Activated CD4-positive, alpha-beta T cell treated with anti-CD3 and anti-CD28 coated beads, Interleukin-2, amount 50 U/mL, for 16 hours (primary cell): ENCODE measurements around the gene CCDC34.
A peak's percentile ranks its signal among the peaks of the same experiment; 100 is the strongest.

Experiments used
- DNase-seq: peaks from one replicate; pipeline ENCODE4 v3.0.0-alpha.2; 2020

The CCDC34 gene

GRCh38 chr11:27319072-27319471 lies 43.9 kb downstream of the CCDC34 start:
- peak; percentile 80 for DNase-seq

DNA sequence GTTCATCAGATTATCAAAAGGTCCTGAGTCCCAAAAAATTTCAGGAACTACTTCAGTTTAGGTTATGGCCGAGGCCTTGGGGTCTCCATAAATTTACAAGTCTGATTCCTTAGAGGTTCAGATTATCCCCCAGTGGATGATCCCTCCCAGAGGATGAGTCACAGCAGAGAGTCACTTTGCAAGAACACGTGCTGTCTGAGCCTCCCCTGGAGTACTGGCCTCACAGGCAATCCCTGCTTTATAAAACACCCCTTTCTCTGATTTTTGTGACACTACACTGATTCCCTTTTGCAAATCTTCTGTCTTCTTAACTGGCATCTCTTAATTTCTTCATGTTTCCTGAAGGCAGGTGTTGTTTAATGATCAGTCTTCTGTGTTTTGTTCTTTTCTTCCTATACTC lies 45.3 kb downstream of the CCDC34 start:
- no peak for DNase-seq

DNA sequence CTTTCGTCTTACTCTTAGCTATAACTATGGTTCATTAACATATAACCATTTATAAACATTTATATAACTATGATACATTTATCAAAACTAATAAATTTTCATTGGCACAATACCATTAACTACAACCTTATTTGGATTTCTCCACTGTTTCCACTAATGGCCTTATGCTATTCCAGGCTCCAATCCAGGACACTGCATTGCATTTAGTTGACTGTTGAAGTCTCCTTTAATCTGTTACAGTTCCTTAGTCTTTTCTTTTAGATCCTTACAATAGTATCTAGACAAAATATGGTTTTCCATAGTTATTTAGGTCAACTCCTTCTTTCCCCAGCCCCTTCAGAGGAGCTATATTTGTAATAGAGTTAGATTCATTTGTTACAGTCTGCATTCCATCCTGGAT lies 47.2 kb downstream of the CCDC34 start:
- no peak for DNase-seq

GRCh38 chr11:27313157-27313821 lies 49.7 kb downstream of the CCDC34 start:
- DNase-seq: no peak

- DNase-seq: no peak
Measured at GRCh38 chr11:27312110-27312509, 50.9 kb downstream of the CCDC34 start.

DNA sequence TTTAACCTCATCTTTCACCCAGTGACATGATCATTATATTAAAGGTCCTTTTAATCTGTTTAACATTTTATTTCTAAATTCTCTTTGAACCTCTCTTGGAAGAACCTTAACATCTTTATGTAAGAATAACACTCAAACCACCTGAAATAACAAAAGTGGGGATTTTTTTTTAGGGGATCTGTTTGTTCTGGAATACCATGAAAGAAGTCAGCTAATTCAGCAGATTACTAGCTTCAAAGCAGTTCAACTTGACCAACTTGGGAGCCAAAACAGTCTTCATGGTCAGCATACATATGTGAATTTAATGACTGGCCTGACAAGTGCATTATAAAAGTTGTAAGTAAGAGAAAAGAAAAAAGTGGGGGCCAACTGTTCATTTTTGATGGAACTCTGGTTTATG lies 52.3 kb downstream of the CCDC34 start:
- DNase-seq: no peak

DNA sequence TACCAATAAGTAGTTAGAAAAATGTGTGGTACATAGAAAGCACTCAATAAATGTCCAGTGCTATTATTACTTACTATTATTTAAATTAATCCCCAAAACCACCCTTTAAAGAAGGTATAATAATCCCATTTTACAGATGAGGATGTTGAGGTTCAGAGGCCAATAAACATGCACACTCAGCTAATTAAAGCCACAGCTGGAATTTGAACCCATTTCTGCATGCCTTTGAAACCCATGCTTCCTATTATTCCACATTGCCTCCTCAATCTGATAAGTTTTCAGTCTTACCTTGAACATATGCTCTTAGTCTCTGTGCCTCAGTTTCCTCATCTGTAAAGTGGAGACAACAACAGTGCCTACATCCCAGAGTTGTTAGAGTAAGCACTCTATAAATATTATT lies 52.8 kb downstream of the CCDC34 start:
- DNase-seq: no peak

DNA sequence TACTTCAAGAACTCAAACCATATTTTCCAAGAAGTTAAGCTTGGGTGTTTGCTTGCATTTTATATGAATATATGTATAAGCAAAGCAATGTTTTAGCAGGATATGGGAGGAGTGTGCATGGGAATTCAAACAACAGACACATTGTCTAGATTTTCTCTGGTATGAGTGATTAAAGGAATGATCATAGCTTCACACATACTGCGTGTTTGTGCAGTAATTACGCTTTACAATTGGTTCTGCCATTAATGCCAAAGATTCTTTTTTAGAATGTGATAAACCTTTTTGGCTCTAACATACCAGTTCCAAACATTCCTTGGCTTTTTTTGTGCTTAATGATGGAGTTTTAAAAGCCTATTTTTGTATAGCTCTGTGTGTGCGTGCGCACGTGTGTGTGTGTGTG lies 54.0 kb downstream of the CCDC34 start:
- DNase-seq: no peak

- DNase-seq: no peak
Measured at GRCh38 chr11:27307232-27307631, 55.8 kb downstream of the CCDC34 start.

- no peak for DNase-seq
Measured at GRCh38 chr11:27305751-27306150, 57.3 kb downstream of the CCDC34 start.

DNA sequence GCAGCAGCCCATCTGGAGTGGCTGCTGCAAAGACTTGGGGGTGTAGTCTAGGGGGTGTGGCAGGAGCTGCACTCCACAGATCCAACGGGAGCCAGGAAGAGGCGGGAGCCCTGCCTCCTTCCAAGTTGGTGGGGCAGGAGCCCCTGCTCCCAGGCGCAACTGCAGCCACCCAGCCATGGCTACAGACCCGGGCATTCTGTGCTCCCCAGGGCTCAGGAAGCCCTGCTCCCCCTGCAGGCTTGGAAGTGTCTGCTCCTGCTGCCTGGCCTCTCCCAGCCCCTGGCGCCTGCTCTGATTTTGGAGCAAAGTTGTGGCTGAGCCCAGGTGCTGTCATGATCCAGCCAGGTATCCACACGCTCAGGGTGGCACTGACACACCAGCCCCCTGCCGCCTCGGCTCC lies 58.5 kb downstream of the CCDC34 start:
- DNase-seq: no peak

DNA sequence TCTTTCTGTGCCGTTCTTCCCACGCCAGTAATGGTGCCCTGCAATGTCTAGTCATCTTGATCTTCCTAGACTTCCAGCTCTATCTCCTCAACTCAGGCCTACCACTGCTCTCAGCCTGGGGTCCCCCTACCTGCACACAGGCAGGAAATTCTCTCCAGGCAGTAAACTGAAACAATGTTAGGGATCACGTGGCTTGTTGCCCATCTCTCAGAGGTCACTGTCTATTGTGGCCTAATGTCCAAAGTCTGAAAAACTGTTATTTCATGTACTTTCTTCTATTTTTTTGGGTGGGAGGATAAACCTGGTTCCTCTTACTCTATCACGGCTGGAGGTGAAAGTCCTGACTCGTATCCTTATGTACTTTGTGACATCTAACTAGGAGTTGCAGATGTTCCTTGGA lies 59.1 kb downstream of the CCDC34 start:
- DNase-seq: no peak

DNA sequence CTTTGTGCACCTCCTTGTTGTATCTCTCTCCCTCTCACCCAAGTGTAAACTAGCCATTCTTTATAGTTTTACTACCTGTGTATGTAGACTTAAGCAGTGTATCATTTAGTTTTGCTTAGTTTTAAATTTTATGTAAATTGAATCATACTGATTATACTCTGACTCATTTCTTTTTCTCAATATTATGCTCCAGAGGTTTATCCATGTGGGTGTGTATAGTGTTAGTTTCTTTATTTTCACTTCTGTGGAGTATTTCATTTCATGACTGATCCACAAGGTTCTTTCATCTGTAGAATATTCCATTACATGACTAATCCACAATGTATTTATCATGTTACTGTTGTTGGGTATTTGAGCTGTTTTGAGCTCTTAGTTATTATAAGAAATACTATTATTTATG lies 62.0 kb downstream of the CCDC34 start:
- peak; percentile 39 for DNase-seq

GRCh38 chr11:27297616-27298015 lies 65.4 kb downstream of the CCDC34 start:
- DNase-seq: no peak

DNA sequence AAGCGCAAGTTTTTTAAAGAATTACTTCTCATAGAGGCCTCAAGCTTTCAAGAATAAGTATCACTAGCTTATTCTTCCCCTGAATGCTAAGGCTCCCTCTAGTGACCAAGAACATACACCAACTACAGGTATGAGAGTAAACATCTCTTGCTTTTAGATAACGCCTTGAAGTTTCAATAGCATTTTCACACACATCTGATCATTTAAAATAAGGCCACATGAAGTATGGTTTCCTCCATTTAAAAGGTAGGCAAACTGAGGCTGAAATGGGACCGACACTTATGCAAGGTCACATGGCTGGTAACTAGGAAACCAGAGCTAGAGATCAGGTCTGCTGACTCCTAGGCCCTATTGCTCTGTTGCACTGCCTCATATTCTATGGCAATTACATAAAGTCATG lies 66.5 kb downstream of the CCDC34 start:
- DNase-seq: peak; percentile 37

GRCh38 chr11:27295928-27296327 lies 67.1 kb downstream of the CCDC34 start:
- DNase-seq: no peak

DNA sequence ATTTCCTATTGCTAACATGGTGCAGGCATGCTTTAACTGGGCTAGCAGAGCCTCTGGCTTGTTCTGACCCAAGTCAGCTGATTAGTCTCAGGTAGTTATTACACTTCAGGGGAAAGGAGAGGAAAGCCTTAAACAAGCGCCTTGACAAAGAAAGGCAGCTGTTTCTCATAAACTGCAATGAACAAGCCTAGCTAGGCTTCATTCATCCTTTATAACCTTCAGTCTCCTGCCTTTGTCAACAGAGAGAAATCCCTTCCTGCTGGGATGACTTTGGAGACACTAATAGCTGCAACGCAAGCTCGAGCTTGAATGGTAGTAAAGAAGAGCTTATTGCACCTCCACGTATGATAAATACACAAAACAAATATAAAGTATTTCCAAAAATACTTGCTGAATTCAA lies 68.4 kb downstream of the CCDC34 start:
- no peak for DNase-seq

GRCh38 chr11:27293515-27294417 lies 69.2 kb downstream of the CCDC34 start:
- no peak for DNase-seq

GRCh38 chr11:27292637-27293010 lies 70.4 kb downstream of the CCDC34 start:
- DNase-seq: no peak

GRCh38 chr11:27291954-27292636 lies 70.9 kb downstream of the CCDC34 start:
- DNase-seq: no peak

DNA sequence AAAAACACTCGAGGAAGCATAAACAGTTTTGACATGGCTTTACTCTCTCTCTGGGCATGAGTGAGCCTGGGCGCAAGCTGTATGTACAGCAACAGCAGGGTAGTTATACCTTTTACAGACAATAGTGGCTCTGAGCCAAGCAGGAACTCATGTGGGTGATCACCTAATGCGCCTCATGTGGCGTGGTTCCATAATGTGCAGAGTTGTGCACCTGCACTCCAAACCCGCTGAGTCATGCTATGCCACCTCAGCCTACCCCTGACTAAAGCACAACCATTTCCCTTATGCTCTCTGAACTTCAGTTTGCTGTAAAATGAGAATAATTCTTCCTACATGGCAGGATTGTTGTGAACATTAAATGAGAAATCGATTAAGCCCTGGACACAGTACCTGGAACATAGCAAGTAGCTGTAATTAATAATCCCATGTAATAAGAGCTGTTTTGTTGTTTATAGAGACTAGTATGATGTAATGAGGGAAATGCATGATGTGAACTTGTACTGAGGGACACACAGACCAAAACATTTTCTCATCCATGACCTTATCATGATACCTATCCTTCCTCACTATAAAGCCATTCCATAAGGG lies 71.6 kb downstream of the CCDC34 start:
- no peak for DNase-seq

DNA sequence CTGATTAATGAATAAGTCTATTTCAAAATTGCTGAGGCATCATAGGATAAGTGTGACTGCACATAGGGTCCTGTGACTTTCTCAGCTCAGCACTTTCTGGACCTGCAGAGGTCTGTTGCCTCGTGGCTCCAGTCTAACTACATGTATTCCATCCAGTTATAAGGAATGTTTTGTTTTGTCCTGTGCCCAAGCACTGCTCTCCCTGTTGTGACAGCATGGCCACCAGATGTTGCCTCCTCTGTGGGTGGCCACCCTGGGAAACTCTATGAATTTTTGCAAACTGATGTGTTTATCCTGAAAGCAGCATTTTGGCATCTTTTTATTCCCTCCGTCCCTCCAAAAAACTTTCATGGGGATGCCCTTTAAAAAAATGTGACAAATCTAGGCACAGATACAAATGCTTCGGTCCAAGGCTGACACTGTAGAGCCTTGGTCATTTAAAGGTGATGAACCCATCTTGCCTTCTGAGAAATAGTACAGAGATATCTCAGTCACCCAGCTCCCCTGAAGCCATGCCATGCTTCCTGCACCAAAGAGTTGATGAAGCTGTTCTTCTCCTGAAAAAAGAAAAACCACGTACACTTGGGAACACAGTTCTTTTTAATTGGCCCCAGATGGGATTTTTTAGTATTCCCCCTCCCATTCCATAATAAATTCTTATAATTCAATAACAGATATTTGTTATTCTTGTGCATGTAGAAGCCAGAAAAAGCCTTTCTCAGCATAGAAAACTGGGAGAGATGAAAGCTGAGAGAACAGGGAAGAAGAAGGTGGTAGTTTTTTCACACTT lies 72.6 kb downstream of the CCDC34 start:
- no peak for DNase-seq
